ENCODE measurements around the gene ARF1.

The ARF1 gene

GRCh38 chr1:228148196-228148861 lies 65.8 kb downstream of the ARF1 start:
- no peak for DNase-seq (ENCODE audit: low read depth in 2 of 2)
